GM12872 (cell line): Measurements from ENCODE around the gene INPP5A.

Experiments
- TF ChIP-seq, protein P1 (sequence below): IDR thresholded peaks from 3 replicates; pipeline ENCODE4 v1.5.1; 2011; ENCODE audit warnings: low read depth, mild to moderate bottlenecking, low read length, moderate library complexity; ENCODE audit not compliant: insufficient read depth

INPP5A gene

DNA sequence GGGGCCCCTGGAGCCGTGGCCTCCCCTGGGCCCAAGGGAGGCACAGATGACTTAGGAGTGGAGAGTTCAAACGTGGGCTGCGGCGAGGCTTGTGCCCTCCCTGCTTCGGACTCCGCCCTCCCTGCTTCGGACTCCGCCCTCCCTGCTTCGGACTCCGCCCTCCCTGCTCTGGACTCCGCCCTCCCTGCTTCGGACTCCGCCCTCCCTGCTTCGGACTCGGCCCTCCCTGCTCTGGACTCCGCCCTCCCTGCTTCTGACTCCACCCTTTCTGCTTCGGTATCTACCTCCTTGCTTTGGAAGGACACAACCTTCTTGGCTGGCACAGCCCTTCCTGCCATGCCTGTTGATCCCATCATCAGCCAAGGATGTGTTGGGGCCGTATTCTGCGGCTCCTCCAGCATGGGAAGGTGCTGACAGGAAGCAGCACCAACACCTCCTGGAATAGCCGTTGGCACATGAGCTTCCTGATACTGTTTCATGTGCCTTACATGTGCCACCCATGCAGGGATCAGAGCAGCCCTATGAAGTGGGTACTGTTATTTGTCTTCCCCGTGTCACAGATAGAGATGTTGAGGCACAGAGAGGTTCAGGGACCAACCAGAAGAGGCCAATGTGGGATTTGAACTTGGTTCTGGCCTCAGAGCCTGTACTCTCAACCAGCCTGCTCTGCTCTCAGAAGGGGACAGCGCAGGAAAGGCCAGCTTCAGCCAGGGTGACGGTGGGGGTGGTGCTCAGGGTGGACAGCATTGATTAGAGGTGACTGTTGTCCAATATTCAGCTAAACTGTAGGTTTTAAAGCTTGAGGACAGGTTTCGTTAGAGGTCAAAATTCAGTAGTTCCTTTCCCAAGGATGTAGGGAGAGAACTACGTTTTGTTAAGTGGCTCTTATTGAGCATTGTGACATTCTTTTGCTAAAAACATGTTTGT is 133.9 kb downstream of the INPP5A start:
- TF ChIP-seq, protein P1, sequence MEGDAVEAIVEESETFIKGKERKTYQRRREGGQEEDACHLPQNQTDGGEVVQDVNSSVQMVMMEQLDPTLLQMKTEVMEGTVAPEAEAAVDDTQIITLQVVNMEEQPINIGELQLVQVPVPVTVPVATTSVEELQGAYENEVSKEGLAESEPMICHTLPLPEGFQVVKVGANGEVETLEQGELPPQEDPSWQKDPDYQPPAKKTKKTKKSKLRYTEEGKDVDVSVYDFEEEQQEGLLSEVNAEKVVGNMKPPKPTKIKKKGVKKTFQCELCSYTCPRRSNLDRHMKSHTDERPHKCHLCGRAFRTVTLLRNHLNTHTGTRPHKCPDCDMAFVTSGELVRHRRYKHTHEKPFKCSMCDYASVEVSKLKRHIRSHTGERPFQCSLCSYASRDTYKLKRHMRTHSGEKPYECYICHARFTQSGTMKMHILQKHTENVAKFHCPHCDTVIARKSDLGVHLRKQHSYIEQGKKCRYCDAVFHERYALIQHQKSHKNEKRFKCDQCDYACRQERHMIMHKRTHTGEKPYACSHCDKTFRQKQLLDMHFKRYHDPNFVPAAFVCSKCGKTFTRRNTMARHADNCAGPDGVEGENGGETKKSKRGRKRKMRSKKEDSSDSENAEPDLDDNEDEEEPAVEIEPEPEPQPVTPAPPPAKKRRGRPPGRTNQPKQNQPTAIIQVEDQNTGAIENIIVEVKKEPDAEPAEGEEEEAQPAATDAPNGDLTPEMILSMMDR: no peak

DNA sequence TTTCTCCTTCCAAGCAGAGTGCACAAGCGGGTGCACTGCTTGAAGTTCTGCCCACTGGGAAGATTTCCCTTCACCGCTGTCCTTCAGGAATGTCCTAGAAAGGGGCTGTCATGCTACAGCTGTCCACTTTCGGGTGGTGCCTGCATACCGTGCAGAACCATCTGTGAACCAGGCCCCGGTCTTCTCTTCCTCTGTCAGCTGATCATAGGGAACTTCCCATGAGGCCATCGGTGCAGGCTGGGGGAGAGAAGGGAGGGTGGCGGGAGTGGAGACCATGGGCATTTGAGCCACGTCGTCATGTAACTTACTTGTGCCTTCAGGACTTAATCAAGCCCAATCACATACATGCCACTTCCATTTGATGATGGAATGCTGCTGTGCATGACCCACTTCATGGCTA is 136.7 kb downstream of the INPP5A start:
- TF ChIP-seq, protein P1: no peak

DNA sequence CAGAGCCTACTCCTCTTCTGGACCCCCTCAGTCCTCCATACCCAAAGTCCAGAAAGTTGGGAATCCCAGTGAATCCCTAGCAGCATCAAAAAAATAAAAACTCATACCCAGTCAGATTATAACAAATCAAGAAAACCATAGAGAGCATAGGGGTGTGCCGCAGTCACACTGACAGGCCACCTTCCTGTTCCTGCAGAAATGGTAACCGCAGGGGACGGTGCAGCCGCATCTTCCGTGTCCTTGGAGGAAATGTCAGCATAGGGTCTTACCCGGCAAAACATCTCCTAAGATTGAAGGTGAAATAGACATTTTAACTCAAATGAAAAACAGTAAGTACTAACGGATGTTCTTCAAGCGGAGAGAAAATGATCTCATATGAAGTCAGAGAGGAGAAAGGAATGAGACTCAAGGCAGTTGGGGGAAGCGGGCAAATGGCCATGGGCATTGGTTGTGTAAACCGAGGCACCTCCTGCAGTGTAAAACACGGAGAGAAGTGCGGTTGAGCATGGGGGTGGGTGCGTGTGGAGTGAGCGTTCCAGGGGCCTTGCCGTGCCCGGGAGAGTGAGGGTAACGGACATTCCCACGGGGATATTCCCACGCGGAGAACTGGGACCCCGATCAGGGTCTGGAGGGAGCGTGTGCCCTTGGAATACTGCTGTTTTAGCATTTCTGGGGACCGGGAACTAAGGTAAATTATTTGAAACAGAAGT is 137.6 kb downstream of the INPP5A start:
- TF ChIP-seq, protein P1: no peak

GRCh38 chr10:132676193-132676891 is 138.8 kb downstream of the INPP5A start:
- TF ChIP-seq, protein P1: no peak

DNA sequence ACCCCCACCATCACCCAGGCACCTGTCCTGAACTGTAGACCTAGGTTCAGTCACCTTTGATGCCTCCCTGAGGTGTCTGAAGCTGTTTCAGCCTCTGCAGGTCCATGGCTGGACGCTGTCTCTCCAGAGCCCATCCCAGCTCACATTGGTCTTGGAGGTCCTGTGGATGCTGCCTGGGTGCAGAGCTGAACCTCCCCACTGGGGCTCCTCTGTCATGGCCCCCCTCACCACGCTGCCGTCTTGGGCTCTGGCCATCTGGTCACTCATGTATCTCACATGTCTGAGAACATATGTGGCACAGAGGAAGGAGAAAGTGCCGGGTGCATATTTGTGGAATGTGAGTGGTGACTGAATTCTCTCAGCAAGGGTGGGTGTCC is 139.5 kb downstream of the INPP5A start:
- TF ChIP-seq, protein P1: no peak

DNA sequence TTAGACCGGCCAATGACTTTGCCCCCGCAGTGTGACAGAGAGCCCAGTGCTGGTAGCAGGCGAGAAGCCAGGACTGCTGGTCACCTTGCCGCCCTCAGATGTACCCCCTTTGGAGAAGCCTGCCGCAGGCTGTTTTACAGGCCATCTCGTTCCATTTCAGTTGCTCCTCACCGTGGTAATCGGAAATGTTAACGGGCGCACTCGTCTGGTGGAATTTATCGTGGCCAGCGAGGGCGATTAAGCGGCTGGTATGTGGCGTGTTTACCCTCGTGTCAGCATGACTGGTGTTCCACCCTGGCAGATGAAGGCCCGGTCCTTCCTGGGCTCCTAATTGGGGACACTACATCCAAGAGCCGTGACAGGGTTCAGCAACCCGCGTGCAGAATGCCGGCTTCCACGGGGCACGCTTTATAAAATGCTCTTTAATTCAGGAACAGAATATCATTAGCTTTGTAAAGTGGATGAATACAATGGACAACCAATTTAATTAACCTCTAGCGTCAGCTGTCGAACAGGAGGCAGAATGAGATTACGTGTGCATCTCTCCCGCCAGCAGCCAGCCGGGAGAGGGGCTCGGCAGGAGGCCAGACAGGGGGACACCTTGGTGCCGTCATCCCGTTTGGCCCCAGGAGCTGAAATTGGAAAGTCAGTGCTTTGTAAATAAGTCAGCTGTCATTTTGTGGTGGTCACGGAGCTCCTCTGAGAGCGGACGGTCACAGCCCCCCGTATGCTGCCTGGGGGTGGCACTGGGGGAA is 140.1 kb downstream of the INPP5A start:
- TF ChIP-seq, protein P1: no peak
